Activated gamma-delta T cell treated with anti-CD3 and anti-CD28 coated beads, Interleukin-2, amount 50 U/mL, for 16 hours (primary cell): ENCODE data around the gene ZNF182.
"Not testable (repeated sequence)": the region's sequence is repeated elsewhere in the genome, so short reads cannot be mapped to it uniquely, and the experiment has no call there.

Source experiments
- DNase-seq: peaks from one replicate; pipeline ENCODE4 v3.0.0-alpha.2; 2020; ENCODE audit warnings: low read depth

ZNF182 gene

DNA sequence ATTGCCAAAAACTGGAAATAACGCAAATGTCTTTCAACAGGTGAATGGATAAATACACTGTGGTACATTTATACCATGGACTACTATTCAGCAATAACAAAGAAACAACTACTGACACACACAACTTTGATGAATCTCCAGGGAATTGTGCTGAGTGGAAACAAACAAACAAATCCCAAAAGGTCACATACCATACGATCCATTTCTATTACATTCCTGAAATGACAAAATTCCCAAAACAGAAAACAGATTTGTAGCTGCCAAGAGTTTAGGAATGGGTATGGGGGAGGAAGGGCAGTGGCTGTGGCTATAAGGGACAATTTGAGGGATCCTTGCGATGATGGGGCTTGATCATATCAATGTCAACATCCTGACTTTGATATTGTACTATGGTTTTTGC, 2.5 kb downstream of the ZNF182 start:
- DNase-seq = no peak

DNA sequence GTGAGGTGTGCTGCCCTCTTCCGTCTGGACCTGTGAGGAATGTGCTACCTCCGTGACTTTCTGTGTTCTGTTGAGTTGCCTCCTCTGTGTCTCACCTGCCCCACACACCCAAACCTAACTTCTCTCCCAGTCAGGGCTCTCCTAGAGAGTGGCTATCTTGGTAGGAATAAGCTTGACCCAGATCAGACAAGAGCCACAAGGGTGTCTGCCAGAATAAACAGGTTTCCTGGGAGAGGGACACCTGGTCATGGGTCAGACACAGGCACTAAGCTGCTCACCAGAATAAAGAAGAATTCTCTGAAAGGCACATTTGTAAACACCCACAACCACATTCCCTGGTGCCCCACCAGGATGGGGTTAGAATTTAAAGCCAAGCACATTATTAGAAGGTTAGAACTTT, 11.1 kb downstream of the ZNF182 start:
- no peak for DNase-seq

DNA sequence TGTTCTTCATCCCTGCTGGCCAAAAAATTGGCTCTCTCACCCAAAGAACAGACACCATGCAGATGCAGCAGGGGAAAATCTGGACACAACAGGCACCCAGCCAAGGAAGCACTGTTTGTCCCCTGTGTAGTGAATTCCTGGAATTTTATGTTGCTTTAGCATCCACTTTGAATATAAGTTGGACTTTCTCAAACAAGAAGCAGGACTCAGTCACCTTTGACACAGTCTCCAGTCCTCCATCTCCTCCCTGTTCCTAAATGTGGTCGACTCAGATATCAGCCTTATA, 11.8 kb downstream of the ZNF182 start:
- no peak for DNase-seq

DNA sequence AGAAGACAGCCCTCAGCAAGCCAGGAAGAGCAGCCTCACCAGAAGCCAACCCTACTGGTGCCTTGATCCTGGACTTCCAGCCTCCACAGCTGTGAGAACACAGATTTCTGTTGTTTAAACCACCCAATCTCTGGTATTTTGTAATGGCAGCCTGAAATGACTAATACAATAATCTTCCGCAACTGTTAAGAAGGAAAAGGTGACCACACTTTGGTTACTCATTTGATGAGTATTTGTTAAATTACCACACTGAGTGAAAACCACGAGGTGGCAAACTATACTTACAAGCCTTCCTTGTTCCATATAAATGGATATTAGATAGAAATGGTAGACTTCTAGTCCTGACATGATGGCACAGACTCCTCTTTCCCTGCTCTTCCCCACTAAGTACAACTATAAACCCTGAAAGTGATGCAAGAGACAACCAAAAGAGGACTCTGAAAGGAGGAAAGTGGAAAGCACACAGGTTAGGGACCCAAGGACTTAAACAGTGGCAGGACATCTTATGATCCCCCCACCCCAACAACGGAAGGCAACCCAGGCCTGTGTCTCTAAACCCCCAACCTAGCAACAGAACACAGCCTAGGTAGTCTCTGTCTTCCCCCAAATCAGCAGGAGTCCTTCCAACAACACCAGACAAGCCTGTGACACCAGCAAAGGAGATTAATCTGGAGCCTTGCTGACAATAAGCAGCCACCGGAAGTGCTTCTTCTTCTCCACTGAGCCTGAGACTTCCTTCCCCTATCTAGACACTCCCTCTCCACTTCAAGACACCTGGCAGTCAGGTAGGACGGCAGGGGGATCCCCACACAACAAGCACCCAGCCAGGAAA, 12.3 kb downstream of the ZNF182 start:
- no peak for DNase-seq

DNA sequence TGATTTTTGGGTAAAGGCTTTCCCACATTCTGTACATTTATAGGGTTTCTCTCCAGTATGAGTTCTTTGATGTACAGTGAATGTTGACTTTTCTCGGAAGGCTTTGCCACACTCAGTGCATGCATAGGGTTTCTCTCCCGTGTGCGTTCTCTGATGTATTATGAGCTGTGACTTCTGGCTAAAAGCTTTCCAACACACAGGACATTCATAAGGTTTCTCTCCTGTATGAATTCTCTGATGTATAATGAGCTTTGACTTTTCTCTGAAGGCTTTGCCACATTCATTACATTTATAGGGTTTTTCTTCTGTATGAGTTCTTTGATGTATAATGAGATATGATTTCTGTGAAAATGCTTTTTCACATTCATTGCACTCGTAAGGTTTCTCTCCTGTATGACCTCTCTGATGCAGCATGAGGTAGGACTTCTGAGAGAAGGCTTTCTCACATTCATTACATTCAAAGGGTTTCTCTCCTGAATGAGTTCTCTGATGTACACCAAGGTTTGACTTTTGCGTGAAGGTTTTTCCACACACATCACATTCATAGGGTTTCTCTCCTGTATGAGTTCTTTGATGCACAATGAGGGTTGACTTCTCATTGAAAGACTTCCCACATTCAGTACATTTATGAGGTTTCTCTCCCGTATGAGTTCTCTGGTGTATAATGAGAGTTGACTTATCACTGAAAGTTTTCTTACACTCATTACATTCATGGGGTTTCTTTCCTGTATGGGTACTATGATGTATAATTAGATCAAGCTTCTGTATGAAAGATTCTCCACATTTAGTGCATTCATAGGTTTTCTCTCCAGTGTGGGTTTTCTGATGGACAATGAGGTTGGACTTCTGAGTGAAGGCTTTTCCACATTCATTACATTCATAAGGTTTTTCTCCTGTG, 27.3 kb downstream of the ZNF182 start:
- no peak for DNase-seq

DNA sequence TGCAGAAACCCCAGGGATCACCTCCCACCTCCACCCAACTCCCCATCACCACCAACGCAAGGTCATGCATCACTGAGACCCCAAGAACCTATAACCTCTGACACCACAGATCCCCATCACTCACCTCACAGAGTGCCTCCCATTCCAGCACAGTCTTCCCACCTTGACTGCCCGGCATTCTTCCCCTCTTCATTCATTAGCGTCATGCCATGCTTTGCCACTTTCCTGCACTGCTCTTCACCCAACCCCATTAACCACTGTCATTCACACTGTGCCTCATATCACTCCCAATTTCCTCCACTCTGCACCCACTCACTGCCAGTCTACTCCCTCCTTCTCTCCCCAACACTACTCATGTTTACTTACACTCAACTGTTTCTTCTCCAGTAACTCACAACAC, 30.6 kb downstream of the ZNF182 start:
- DNase-seq = no peak

DNA sequence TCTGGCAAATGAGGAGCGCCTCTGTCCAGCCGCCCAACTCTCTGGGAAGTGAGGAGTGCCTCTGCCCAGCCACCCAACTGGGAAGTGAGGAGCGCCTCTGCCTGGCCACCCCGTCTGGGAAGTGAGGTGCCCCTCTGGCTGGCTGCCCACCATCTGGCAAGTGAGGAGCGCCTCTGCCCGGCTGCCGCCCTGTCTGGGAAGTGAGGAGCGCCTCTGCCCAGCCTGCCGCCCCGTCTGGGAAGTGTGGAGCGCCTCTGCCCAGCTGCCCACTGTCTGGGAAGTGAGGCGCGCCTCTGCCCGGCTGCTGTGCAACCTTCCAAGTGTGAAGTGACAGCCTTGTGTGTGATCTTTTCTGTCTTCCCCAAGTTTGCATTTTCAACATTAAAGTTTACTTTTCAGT, 38.3 kb downstream of the ZNF182 start:
- not testable (repeated sequence) for DNase-seq

DNA sequence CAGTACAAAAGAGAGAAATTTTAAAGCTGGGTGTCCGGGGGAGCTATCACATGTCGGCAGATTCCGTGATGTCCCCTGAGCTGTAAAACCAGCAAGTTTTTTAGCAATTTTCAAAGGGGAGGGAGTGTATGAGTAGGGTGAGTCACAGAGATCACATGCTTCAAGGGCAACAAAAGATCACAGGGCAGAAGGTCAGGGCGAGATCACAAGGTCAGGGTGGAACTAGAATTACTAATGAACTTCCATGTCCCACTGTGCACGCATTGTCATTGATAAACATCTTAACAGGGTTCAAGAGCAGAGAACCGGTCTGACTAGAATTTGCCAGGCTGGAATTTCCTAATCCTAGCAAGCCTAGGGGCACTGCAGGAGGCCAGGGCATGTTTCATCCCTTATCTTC, 42.0 kb downstream of the ZNF182 start:
- not testable (repeated sequence) for DNase-seq

DNA sequence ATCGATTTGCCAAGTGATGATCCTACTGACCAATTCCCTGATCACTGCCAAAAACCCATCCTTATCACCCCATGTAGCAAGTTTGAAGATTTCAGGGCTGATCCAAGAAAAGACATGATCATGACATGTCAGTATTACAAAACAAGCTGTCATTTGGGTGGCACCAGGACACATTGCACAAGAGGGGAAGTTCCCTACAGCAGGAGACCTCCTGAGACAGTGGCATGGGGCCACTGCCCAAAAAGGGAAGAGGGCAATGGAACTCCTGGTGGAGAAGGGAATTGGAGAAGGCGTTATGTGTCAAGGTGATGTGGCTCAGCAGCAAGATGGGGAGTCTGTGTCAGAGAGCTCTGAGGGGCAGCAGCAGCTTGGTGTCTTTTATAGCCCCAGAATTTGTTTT, 43.4 kb downstream of the ZNF182 start:
- no peak for DNase-seq

DNA sequence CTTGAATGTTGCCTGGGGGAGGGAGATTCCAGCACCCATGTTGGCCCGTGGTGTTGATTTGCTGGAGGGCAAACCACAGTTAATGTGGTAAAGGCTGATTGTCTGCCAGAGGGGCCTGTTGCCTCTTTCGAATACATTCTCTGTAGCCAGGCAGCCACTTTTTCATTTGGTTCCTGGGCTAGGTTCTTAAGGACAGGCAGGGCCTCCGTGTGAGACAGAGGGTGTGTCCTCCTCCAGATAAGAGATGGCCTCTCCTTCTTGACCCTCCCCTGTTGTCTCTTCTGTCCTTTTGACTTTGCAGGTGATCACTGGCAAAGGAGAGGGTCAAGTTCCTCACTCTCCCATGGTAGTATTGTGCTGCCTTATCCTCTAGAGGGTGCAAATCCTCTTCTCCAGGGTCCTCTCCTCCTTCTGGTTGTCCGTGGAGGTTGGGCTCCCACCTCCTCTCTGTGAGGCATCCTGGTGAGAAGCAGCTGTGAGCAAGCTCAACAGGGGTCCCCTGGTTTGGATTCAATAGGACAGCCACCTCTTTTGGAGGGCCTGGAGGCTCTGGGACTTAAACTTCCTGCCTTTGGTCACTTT, 44.9 kb downstream of the ZNF182 start:
- DNase-seq = no peak

DNA sequence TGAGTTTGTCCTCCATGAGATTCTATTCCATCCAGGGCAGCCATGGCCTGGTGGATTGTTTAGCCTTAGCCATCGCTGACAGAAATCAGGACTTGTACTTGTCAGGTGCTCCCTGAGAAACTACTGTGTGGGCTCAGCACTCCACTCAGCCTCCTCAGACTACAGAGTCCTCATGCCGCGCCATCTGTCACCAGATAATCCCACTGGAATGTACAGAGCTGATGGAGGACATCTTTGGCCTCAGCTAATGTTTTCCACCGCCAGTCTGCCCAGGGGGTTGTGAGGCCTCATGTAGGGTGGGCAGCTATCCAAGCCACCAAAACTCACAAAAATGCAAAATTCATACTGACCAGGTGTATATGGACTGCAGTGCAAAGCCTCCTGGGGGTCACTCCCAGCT, 45.6 kb downstream of the ZNF182 start:
- not testable (repeated sequence) for DNase-seq

DNA sequence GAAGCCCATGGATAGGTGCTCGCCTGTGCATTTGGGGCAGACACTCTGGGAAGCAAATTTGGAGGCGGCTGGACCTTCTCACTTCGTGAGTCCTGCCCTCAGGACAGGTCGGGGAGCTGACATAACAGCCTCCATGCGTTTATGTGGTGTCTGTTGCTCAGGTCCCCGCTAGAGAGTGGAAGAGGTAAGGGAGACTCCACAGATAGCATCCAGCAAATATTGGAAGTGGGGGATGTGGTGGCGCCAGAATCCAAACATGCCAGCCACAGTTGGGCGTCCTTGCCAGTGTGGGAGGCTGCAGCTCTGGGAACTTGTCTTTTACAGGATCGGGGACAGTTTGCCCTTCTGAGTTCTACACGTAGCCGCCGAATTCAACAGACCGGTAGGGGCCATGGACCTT, 47.8 kb downstream of the ZNF182 start:
- DNase-seq = no peak

DNA sequence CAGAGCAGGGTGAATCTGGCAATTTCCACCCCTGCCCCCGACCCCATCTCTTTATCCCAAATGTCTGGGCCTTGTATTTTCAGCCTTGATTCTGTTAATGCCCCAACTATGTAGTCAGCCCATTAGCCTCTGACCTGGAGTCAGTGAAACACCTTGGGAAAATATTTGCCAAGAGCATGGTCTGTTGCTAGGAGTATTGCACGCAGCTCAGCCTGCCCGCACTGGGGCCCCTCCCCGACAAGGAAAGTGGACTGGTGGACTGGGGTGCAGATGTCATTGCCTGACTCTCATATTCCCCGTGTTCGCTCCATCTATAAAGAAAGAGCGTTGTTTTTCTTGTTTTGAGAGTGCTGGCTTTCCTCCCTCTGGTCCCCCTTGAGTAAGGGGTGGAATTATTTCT, 48.5 kb downstream of the ZNF182 start:
- not testable (repeated sequence) for DNase-seq

DNA sequence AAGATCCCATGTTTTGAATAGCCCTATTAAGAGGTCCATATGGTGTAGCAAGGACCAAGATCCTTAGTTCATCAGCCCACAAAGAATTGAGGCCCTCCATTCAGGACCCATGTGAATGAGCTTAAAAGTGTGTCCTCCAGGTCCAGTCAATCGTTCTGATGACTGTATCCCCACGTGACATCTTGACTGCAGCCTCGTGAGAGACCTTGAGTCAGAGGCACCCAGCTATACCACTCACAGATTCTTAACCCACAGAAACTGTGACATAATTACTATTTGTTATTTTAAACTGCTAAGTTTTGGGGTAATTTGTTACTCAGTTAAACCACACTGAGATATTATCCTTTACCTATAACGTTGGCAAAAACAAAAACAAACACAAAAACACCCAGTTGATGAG, 62.4 kb downstream of the ZNF182 start:
- no peak for DNase-seq

DNA sequence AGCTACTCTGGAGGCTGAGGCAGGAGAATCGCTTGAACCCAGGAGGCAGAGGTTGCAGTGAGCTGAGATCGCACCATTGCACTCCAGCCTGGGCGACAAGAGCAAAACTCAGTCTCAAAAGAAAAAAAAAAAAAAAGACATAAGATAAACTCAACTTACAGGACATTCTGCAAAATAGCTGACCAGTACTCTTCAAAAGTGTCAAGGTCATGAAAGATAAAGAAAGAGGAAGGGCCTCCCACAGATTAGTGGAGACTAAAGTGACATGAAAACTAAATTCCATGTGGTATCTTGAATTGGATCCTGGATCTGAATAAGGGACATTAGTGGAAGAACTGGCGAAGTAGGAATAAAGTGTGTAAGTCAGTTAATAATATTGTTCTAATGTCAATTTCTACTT, 63.3 kb downstream of the ZNF182 start:
- no peak for DNase-seq

DNA sequence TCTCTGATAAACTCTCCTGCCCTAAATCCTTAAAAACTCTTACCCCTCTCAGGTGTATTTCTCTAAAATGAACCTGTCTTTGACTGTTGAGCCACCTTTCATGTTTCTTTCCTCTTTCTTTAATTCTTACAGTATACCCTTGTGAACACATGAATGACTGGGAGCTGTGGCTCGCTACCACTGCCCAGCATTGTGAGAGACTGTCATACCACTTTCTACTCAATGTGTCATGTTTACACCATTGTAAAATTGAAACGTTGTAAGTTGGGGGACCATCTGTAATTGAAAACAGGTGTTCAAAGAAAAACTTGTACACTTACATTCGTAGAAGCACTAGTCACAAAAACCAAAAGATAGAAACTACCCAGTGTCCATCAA, 66.9 kb downstream of the ZNF182 start:
- no peak for DNase-seq

DNA sequence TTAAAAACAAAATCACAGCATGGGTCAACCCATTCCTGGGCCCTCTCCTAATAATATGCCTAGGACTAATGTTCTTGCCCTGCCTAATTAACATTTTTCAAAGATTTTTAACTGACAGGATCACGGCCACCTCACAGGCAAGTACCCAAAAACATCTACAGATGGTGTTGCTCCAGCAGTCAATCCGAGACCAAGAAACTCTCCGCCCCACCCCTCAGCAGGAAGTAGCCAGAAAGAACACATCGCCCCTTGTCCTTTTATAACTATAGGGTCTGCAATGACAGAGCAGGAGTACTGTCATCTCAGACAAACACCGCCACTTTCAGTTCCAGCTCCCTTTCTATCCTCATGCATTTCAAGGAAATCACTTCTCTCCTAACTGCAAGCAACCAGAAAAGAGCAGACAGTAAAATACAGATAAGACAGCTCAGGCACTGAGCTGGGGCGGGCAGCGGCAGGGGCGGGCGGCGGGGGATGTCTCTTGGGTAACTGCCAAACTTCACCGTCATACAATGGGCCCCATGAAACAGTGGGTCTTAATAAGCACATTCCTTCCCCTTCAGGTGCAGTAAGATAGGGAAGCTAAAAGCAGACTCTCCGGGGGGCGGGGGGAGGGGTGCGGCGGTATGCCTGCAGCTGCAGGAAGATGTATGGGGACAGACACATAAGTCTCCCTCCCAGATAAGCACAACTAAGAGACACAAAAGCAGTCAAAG, 67.4 kb downstream of the ZNF182 start:
- DNase-seq = no peak

DNA sequence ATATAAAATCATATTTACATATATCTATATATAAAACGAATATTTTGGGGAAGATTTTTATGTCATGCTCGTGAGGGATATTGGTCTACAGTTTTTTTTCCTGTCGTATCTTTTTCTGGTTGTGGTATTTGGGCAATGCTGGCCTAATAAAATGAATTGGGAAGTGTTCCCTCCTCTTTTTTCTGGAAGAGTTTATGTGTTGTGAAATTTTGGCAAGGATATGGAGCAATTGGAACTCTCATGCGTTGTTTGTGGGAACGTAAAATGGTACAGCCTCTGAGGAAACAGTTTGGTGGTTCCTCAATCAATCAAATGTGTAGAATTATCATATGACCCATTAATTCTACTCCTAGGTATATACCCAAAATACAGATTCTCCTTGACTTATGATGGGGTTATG, 69.8 kb downstream of the ZNF182 start:
- DNase-seq = no peak

DNA sequence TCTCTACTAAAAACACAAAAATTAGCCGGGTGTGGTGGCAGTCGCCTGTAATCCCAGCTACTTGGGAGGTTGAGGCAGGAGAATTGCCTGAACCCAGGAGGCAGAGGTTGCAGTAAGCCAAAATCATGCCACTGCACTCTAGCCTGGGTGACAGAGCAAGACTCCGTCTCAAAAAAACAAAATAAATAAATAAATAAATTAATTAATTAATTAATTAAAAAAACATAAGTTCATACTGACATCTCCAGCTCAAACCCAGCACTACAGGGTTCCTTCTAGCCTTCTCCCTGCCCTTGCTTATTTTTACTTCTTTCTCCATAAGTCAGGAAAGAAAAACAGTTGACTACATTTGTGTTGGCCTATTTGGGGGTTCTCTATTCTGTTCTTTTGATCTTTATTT, 71.8 kb downstream of the ZNF182 start:
- not testable (repeated sequence) for DNase-seq

DNA sequence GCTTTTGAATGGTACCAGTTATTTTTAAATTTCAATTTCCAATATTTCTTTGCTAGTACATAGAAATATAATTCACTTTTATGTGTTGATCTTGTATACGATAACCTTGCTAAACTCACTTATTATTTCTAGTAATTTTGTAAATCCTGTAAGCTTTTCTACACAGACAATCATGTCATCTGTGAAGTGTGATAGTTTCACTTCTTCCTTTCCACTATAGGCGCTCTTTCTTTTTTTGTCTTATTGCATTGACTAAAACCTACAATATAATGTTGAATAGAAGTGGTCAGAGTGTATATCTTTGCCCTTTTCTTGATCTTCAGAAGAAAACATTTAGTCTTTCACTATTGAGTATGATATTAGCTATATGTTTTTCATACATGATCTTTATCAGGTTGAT, 76.6 kb downstream of the ZNF182 start:
- no peak for DNase-seq
